K562 (cell line): ENCODE results near the gene OR10H5. TPM values are rescaled to one million over a fixed set of nuclear protein-coding genes. Genes with fewer than 3 reads are reported as not detected.

Experiments
- ATAC-seq: fragments of 200-7000 bp; cut with Tn5 transposase; 3 replicates; pipeline ENCODE4 v1.9.1; 2020; ENCODE audit warnings: moderate library complexity
- BruUV-seq: library from RNA; stranded (reverse); fragments of 400-500 nt; replicated peaks from 2 replicates; lab custom pipeline; 2021; lab: Mats Ljungman, UMichigan
- CTCF ChIA-PET: fragments of 300-600 bp; formaldehyde crosslinking; extraction: SDS; loops from one replicate; lab custom pipeline; 2021; ENCODE audit warnings: low intra/inter-chr PET ratio; lab: Yijun Ruan, JAX
- POLR2A ChIA-PET: fragments of 300-600, 350-650 bp; sonication (Branson Sonifier 250); formaldehyde crosslinking; extraction: SDS; loops from one replicate; lab custom pipeline; 2021; ENCODE audit warnings: antibody characterized with exemption, inconsistent platforms; lab: Yijun Ruan, JAX
- DNase-seq, 4 experiments: peaks; one replicate each; pipeline versions ENCODE4 v3.0.0 to v3.0.0-alpha.2; 2011 to 2018; ENCODE audit warnings: low spot score in 3 of 4, mixed read lengths in 3 of 4; ENCODE audit errors: extremely low read depth in 1 of 4
- FAIRE-seq: peaks from 2 replicates; lab custom pipeline; 2011; peaks lifted over from hg19 to GRCh38; lab: Jason Lieb, UNC
- H2AFZ ChIP-seq: 2 replicates; pipeline ENCODE4 v1.6.0; 2011; ENCODE audit warnings: low read depth, low read length, control low read depth, inconsistent platforms
- H3K27ac ChIP-seq: fragments of 200-600 bp; 3 replicates; pipeline ENCODE4 v1.8.0; 2011; ENCODE audit warnings: low read depth, mild to moderate bottlenecking, control low read depth, inconsistent platforms, low read length, moderate library complexity, mixed read lengths; ENCODE audit errors: extremely low read depth
- H3K27me3 ChIP-seq, 2 experiments: fragments of 300-600 bp in 1 of 2; 2 replicates in 1 of 2; 3 replicates in 1 of 2; pipeline versions ENCODE4 v1.6.0 to v1.8.0; 2011; ENCODE audit warnings: inconsistent platforms in 2 of 2, low read length in 2 of 2, mild to moderate bottlenecking in 1 of 2, mixed read lengths in 1 of 2, moderate library complexity in 1 of 2; ENCODE audit not compliant: control insufficient read depth in 2 of 2, insufficient read depth in 2 of 2
- H3K36me3 ChIP-seq: fragments of 300-600 bp; 3 replicates; pipeline ENCODE4 v1.8.0; 2011; ENCODE audit warnings: mild to moderate bottlenecking, low read length, inconsistent platforms; ENCODE audit not compliant: control insufficient read depth, insufficient read depth
- H3K4me1 ChIP-seq, 2 experiments: fragments of 200-600 bp in 1 of 2; replicated peaks in 1 of 2; 2 replicates in 1 of 2; 3 replicates in 1 of 2; pipeline versions ENCODE4 v1.5.1 to v1.8.0; 2011; ENCODE audit warnings: inconsistent platforms in 2 of 2, low read length in 2 of 2, mild to moderate bottlenecking in 1 of 2, mixed read lengths in 1 of 2, moderate library complexity in 1 of 2; ENCODE audit not compliant: control insufficient read depth in 2 of 2, insufficient read depth in 2 of 2
- H3K4me2 ChIP-seq: 2 replicates; pipeline ENCODE4 v1.6.1; 2011; ENCODE audit warnings: low read length, control low read depth, inconsistent platforms, mixed read lengths; ENCODE audit not compliant: insufficient read depth
- H3K4me3 ChIP-seq: fragments of 200-600 bp; sonication (generic), shearing (Covaris generic); 2 replicates; pipeline ENCODE4 v1.5.1; 2016; ENCODE audit warnings: control low read depth, inconsistent platforms
- H3K79me2 ChIP-seq: fragments of 200-600 bp; 3 replicates; pipeline ENCODE4 v1.8.0; 2011; ENCODE audit warnings: low read length, inconsistent platforms; ENCODE audit not compliant: control insufficient read depth, insufficient read depth
- H3K9ac ChIP-seq, 2 experiments: 2 replicates each; pipeline versions ENCODE4 v1.6.0 to v1.6.1; 2011; ENCODE audit warnings: low read depth in 2 of 2, low read length in 2 of 2, control low read depth in 1 of 2, inconsistent platforms in 1 of 2, mild to moderate bottlenecking in 1 of 2, mixed read lengths in 1 of 2; ENCODE audit not compliant: insufficient read depth in 1 of 2
- H3K9me1 ChIP-seq: one replicate; pipeline ENCODE4 v1.6.0; 2011; ENCODE audit warnings: inconsistent platforms, mild to moderate bottlenecking, low read length, moderate library complexity; ENCODE audit not compliant: control insufficient read depth, insufficient read depth
- H3K9me3 ChIP-seq: replicated peaks from 2 replicates; pipeline ENCODE4 v1.5.1; 2011; ENCODE audit warnings: low read depth, low read length, inconsistent platforms; ENCODE audit not compliant: control insufficient read depth, insufficient read depth
- H4K20me1 ChIP-seq: replicated peaks from 2 replicates; pipeline ENCODE4 v1.6.1; 2011; ENCODE audit warnings: low read length, inconsistent platforms, mixed read lengths; ENCODE audit not compliant: control insufficient read depth, insufficient read depth
- BHLHE40 ChIP-seq: IDR thresholded peaks from 2 replicates; pipeline ENCODE4 v1.6.1; 2011; ENCODE audit warnings: low read length, improper control_type of control experiment
- DACH1 ChIP-seq: fragments of 450-650 bp; IDR thresholded peaks from 2 replicates; pipeline ENCODE4 v1.6.1; 2018; ENCODE audit not compliant: partially characterized antibody
- GABPB2 ChIP-seq: fragments of 250-450 bp; sonication (Bioruptor Pico); conservative IDR thresholded peaks from 2 replicates; pipeline ENCODE4 v1.5.1; 2021; ENCODE audit warnings: mild to moderate bottlenecking
- GTF2E2 ChIP-seq: fragments of 200-800 bp; sonication (Bioruptor generic); IDR thresholded peaks from 2 replicates; pipeline ENCODE4 v1.6.1; 2016; ENCODE audit warnings: missing genetic modification characterization, missing compliant biosample characterization
- PPARD ChIP-seq: fragments of 250-450 bp; sonication (Bioruptor Pico); IDR thresholded peaks from 2 replicates; pipeline ENCODE4 v1.8.0; 2022; ENCODE audit warnings: inconsistent platforms, mild to moderate bottlenecking, moderate library complexity
- PRDM10 ChIP-seq: fragments of 450-650 bp; IDR thresholded peaks from 2 replicates; pipeline ENCODE4 v1.6.1; 2018; ENCODE audit not compliant: partially characterized antibody
- RAD21 ChIP-seq, 2 experiments: fragments of 250-450 bp in 1 of 2; fragments of 450-650 bp in 1 of 2; sonication (Bioruptor Pico) in 1 of 2; formaldehyde crosslinking in 1 of 2; IDR thresholded peaks in 1 of 2; conservative IDR thresholded peaks in 1 of 2; 2 replicates each; pipeline versions ENCODE4 v1.4.0 to v1.8.0; 2020 to 2022; ENCODE audit warnings: mild to moderate bottlenecking in 2 of 2, moderate library complexity in 1 of 2
- RFX5 ChIP-seq: IDR thresholded peaks from 2 replicates; pipeline ENCODE4 v1.6.1; 2011; ENCODE audit warnings: low read depth, mild to moderate bottlenecking, improper control_type of control experiment, low read length
- SMAD3 ChIP-seq: fragments of 450-650 bp; formaldehyde crosslinking; conservative IDR thresholded peaks from 2 replicates; pipeline ENCODE4 v1.4.0; 2020; ENCODE audit warnings: mild to moderate bottlenecking
- SRSF7 ChIP-seq: fragments of 200-400 bp; formaldehyde crosslinking; optimal IDR thresholded peaks from 2 replicates; pipeline ENCODE3; 2017; ENCODE audit warnings: mild to moderate bottlenecking, low read depth, low read length
- WGBS: fragments of 100-300 bp; shearing (Covaris generic); methylation state at CpG from one replicate; pipeline ENCODE4 v1.1.6; 2016; ENCODE audit warnings: low coverage, mixed read lengths; ENCODE audit not compliant: insufficient coverage; ENCODE audit errors: missing lambda C conversion rate; 5-methylcytosine and 5-hydroxymethylcytosine counted together
- in situ Hi-C: fragments of 300-500 bp; cut with MboI; formaldehyde crosslinking; loops from 4 replicates; pipeline ENCODE4 v1.15.0; 2018; ENCODE audit warnings: inconsistent platforms, mixed read lengths
- intact Hi-C: fragments of 100-400 bp; cut with micrococcal nuclease; formaldehyde crosslinking; loops from 2 replicates; pipeline ENCODE4 v1.14.2; 2022
- polyA plus RNA-seq, 8 experiments: library from polyadenylated mRNA; depleted of rRNA in 4 of 8; stranded (reverse) in 5 of 8; unstranded in 3 of 8; fragments of >200 nt; fragmentation: Nextera tagmentation in 2 of 8; fragmentation: Illumina TruSeq in 1 of 8; extraction: Ambion mirVana in 2 of 8; extraction: Trizol in 1 of 8; gene quantifications; 2 replicates each; pipeline versions ENCODE4 v1.2.1 to v1.2.3, GENCODE V29; 2011 to 2014; ENCODE audit warnings: inconsistent platforms in 1 of 8, missing spikeins in 1 of 8
- total RNA-seq, 7 experiments: library from RNA; depleted of rRNA in 6 of 7; stranded (reverse); fragments of >200 nt in 6 of 7; fragmentation: Illumina TruSeq in 2 of 7; extraction: Trizol in 2 of 7; gene quantifications; 2 replicates each; pipeline versions ENCODE4 v1.2.1 to v1.2.3, GENCODE V29; 2011 to 2021; ENCODE audit warnings: low replicate concordance in 1 of 7
- TF ChIP-seq, protein P1 (sequence below): sonication (generic); formaldehyde crosslinking; IDR thresholded peaks from 2 replicates; pipeline ENCODE4 v1.5.0; 2020; ENCODE audit warnings: missing genetic modification reagents
- TF ChIP-seq, protein P2 (sequence below): IDR thresholded peaks from 2 replicates; pipeline ENCODE4 v1.6.1; 2016; ENCODE audit warnings: missing genetic modification characterization, missing compliant biosample characterization

Gene OR10H5
- total and polyA plus RNA-seq, 9 of the 15 experiments (the other 6 are each of a cell fraction or from before 2014, with no cell fraction given) = not detected

- no peak for TF ChIP-seq GABPB2
- no peak for TF ChIP-seq RFX5
Observed at GRCh38 chr19:15812060-15812722, 24.7 kb downstream of the OR10H5 start (continued).

- ATAC-seq (peak; percentile 65), DNase-seq (no peak), FAIRE-seq (no peak)
- ChIA-PET CTCF (no interaction called here), POLR2A (no interaction called here)
- TF ChIP-seq GTF2E2 (tag) = no peak
- TF ChIP-seq, protein P1, sequence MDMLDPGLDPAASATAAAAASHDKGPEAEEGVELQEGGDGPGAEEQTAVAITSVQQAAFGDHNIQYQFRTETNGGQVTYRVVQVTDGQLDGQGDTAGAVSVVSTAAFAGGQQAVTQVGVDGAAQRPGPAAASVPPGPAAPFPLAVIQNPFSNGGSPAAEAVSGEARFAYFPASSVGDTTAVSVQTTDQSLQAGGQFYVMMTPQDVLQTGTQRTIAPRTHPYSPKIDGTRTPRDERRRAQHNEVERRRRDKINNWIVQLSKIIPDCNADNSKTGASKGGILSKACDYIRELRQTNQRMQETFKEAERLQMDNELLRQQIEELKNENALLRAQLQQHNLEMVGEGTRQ (CRISPR knock-in tag) = 0 out of 2 replicates have a peak, but pooled peaks have one; percentile 13
- peak in 1 of 2 experiments; percentile 18; a peak in 1 of 4 replicates for TF ChIP-seq RAD21 (CRISPR knock-in tag; conservative IDR thresholded peaks at IDR 0.05 in 1 of 2, IDR thresholded peaks at IDR 0.05 in 1 of 2)
- TF ChIP-seq SMAD3 (CRISPR knock-in tag) = no peak
- TF ChIP-seq DACH1 = no peak
- TF ChIP-seq, protein P2, sequence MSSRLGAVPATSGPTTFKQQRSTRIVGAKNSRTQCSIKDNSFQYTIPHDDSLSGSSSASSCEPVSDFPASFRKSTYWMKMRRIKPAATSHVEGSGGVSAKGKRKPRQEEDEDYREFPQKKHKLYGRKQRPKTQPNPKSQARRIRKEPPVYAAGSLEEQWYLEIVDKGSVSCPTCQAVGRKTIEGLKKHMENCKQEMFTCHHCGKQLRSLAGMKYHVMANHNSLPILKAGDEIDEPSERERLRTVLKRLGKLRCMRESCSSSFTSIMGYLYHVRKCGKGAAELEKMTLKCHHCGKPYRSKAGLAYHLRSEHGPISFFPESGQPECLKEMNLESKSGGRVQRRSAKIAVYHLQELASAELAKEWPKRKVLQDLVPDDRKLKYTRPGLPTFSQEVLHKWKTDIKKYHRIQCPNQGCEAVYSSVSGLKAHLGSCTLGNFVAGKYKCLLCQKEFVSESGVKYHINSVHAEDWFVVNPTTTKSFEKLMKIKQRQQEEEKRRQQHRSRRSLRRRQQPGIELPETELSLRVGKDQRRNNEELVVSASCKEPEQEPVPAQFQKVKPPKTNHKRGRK (tag) = peak; percentile 29; the same call in 1 of the 2 replicates
- peak; percentile 78 for TF ChIP-seq PRDM10
- TF ChIP-seq PPARD (CRISPR knock-in tag) = no peak
- TF ChIP-seq SRSF7 = no peak
- TF ChIP-seq BHLHE40 = 0 out of 2 replicates have a peak, but pooled peaks have one; percentile 9
- intact Hi-C loops = loop anchor here (2.0 kb wide), 1 partner anchor 55 kb away; no protein-coding TSS in a partner anchor
- in situ Hi-C loops = no loop called here
- BruUV-seq = no TSS peak
- no peak overlapping the region for H3K4me3 ChIP-seq
- no peaks in the 10 kb centered on the region for H3K79me2 ChIP-seq
- WGBS = 0% methylated on average over 7 of the region's 7 CpGs
- H3K9me3 ChIP-seq = no peaks in the 10 kb centered on the region
- H3K9me1 ChIP-seq = no peaks in the 10 kb centered on the region
- H2AFZ ChIP-seq = no peak overlapping the region
- H3K27ac ChIP-seq = no peak overlapping the region
- H3K4me2 ChIP-seq = no peak overlapping the region
- H3K9ac ChIP-seq = no peak overlapping the region
- H4K20me1 ChIP-seq = peaks cover 4% of the 10 kb centered on the region; the same call in 1 of the 2 replicates
- peaks cover 10 to 30% of the 10 kb centered on the region in 2 experiments; a peak in 4 of 5 replicates for H3K27me3 ChIP-seq
- H3K36me3 ChIP-seq = no peaks in the 10 kb centered on the region
- H3K4me1 ChIP-seq = no peaks in the 10 kb centered on the region; a peak in 1 of 5 replicates
Observed at GRCh38 chr19:15813916-15814315, 26.5 kb downstream of the OR10H5 start.
